ENCODE data around the gene NACAD.

Gene NACAD

DNA sequence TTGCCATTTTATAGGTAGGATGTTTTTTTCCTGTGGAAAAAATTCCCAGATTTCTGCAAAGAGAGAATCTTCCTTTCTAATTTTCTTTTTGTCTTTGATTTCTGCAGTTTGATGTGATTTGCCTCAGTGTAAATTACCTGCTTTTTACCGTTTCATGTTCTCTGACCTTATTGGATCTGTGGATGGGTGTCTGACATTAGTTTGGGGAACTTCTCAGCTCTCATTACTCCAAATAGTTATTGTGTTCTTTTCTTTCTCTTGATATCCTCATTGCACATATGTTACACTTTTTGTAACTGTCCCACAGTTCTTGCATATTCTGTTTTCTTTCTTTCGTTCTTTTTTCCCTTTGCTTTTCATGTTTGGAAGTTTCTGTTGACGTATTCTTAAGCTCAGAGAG lies 28.5 kb downstream of the NACAD start:
- Histone ChIP-seq H3K4me1 (ENCODE audit: control insufficient read depth, insufficient read depth, low read length) (no peaks in the 10 kb centered on the region), H3K27ac (ENCODE audit: extremely low read depth, low read depth, low read length) (no peak overlapping the region), H3K9me3 (ENCODE audit: control insufficient read depth, insufficient read depth, low read depth, low read length) (no peaks in the 10 kb centered on the region), H3K4me3 (ENCODE audit: low read depth, low read length) (no peak overlapping the region), H3K36me3 (ENCODE audit: control insufficient read depth in 2 of 2, insufficient read depth in 1 of 2, low read length in 2 of 2) (peaks cover 0 to 18% of the 10 kb centered on the region in 2 experiments; a peak in 1 of 3 replicates)
- ChIA-PET CTCF (interaction anchor here (0.6 kb wide), 2 partner anchors 29 to 573 kb away, joined by 3 read pairs; no protein-coding TSS in a partner anchor), POLR2A (no interaction called here)
- TF ChIP-seq, protein P1, sequence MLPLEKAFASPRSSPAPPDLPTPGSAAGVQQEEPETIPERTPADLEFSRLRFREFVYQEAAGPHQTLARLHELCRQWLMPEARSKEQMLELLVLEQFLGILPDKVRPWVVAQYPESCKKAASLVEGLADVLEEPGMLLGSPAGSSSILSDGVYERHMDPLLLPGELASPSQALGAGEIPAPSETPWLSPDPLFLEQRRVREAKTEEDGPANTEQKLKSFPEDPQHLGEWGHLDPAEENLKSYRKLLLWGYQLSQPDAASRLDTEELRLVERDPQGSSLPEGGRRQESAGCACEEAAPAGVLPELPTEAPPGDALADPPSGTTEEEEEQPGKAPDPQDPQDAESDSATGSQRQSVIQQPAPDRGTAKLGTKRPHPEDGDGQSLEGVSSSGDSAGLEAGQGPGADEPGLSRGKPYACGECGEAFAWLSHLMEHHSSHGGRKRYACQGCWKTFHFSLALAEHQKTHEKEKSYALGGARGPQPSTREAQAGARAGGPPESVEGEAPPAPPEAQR (tag by site-specific recombination; IDR thresholded peaks at IDR 0.05): no peak
- TF ChIP-seq ZNF558 (tag by site-specific recombination; IDR thresholded peaks at IDR 0.05) (peak; percentile 96), ZSCAN16 (tag by site-specific recombination; IDR thresholded peaks at IDR 0.05) (no peak), CTCF (tag by site-specific recombination; IDR thresholded peaks at IDR 0.05) (no peak), ZNF580 (tag by site-specific recombination; IDR thresholded peaks at IDR 0.05) (no peak), ZIC2 (tag by site-specific recombination; IDR thresholded peaks at IDR 0.05) (no peak)
- TF ChIP-seq, protein P2, sequence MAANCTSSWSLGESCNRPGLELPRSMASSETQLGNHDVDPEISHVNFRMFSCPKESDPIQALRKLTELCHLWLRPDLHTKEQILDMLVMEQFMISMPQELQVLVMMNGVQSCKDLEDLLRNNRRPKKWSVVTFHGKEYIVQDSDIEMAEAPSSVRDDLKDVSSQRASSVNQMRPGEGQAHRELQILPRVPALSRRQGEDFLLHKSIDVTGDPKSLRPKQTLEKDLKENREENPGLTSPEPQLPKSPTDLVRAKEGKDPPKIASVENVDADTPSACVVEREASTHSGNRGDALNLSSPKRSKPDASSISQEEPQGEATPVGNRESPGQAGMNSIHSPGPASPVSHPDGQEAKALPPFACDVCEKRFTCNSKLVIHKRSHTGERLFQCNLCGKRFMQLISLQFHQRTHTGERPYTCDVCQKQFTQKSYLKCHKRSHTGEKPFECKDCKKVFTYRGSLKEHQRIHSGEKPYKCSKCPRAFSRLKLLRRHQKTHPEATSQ (tag by site-specific recombination; IDR thresholded peaks at IDR 0.05): no peak

DNA sequence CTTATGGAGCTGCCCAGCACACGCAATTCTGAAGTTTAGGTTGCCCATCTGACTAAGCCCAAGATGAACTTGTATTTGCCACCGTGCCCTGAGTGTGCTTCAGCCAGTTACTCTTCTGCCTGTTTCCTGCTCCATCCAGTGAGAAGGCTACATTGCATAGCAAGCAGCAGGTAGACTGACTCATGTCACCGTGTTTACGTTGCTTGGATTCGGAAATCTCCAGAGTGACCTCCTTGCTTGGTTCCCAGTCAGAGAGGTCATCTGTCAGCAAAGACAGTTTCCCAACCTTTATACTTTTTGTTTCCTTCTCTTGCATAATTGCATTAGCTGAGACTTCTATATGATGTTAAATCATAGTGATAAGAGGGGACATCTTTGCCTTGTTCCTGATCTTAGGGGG lies 30.9 kb downstream of the NACAD start:
- TF ChIP-seq ZNF133 (tag by site-specific recombination; IDR thresholded peaks at IDR 0.05): 0 out of 2 replicates have a peak, but pooled peaks have one; percentile 33
- TF ChIP-seq ZFP69B (tag by site-specific recombination; IDR thresholded peaks at IDR 0.05): no peak
- Histone ChIP-seq H3K27ac (ENCODE audit: extremely low read depth, low read depth, low read length) (no peak overlapping the region), H3K4me1 (ENCODE audit: control insufficient read depth, insufficient read depth, low read length) (no peaks in the 10 kb centered on the region), H3K4me3 (ENCODE audit: low read depth, low read length) (no peak overlapping the region), H3K36me3 (ENCODE audit: control insufficient read depth in 2 of 2, insufficient read depth in 1 of 2, low read length in 2 of 2) (no peaks in the 10 kb centered on the region), H3K9me3 (ENCODE audit: control insufficient read depth, insufficient read depth, low read depth, low read length) (no peaks in the 10 kb centered on the region)
- ChIA-PET CTCF (interaction anchor here (1.0 kb wide), 1 partner anchor 12 kb away, joined by 3 read pairs; no protein-coding TSS in a partner anchor), POLR2A (no interaction called here)

DNA sequence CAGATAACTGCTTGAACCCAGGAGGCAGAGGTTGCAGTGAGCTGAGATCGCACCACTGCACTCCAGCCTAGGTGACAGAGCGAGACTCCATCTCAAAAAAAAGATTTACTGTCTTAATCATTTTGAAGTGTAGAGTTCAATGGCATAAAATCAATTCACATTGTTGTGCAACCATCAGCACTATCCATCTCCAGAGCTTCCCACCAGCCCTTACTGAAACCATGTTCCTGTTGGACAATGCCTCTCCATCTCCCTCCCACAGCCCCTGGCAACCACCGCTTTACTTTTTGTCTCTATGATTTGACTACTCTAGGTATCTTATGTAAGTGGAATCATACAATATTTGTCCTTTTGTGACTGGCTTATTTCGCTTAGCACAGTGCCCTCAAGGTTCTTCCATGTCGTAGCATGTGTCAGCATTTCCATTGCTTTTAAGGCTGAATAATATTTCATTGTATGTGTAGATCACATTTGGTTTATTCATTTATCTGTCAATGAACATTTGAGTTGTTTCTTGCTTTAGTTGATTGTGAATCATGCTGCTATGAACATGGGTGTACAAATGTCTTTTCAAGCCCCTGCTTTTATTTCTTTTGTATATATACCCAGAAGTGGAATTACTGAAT lies 33.1 kb downstream of the NACAD start:
- peaks cover 0 to 3% of the 10 kb centered on the region in 2 experiments; a peak in 1 of 3 replicates for H3K36me3 ChIP-seq (ENCODE audit: control insufficient read depth in 2 of 2, insufficient read depth in 1 of 2, low read length in 2 of 2)
- H3K27ac ChIP-seq (ENCODE audit: extremely low read depth, low read depth, low read length): no peak overlapping the region
- POLR2A ChIA-PET: no interaction called here
- CTCF ChIA-PET: no interaction called here
- TF ChIP-seq ZNF248 (tag by site-specific recombination; IDR thresholded peaks at IDR 0.05) (no peak), BCL11A (tag by site-specific recombination; IDR thresholded peaks at IDR 0.05; ENCODE audit: low read depth) (no peak)
- H3K9me3 ChIP-seq (ENCODE audit: control insufficient read depth, insufficient read depth, low read depth, low read length): no peaks in the 10 kb centered on the region
- H3K4me3 ChIP-seq (ENCODE audit: low read depth, low read length): no peak overlapping the region
- H3K4me1 ChIP-seq (ENCODE audit: control insufficient read depth, insufficient read depth, low read length): no peaks in the 10 kb centered on the region

DNA sequence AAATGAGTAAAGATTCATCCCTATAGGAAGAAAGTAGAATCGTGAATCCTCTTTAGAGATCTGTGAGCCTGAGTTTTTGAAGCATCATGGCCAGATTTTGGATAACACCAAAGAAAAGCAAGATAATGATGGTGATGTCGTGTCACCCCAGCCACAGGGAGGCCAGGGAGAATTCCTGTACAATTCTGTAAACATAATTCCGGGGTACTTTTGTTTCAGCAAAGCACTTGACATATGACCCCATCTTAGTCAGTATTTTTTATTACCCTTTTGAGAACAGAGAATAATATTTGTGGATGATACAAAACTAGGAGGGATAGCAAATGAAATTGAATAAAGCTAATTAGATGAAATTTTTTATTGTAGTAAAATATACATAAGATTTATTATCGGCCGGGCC lies 33.8 kb downstream of the NACAD start:
- ChIA-PET CTCF (interaction anchor here (0.7 kb wide), 1 partner anchor 485 kb away, joined by 3 read pairs; no protein-coding TSS in a partner anchor), POLR2A (no interaction called here)
- H3K4me1 ChIP-seq (ENCODE audit: control insufficient read depth, insufficient read depth, low read length): no peaks in the 10 kb centered on the region
- no peak overlapping the region for H3K27ac ChIP-seq (ENCODE audit: extremely low read depth, low read depth, low read length)
- H3K36me3 ChIP-seq (ENCODE audit: control insufficient read depth in 2 of 2, insufficient read depth in 1 of 2, low read length in 2 of 2): peaks cover 0 to 3% of the 10 kb centered on the region in 2 experiments; a peak in 1 of 3 replicates
- no peaks in the 10 kb centered on the region for H3K9me3 ChIP-seq (ENCODE audit: control insufficient read depth, insufficient read depth, low read depth, low read length)
- no peak overlapping the region for H3K4me3 ChIP-seq (ENCODE audit: low read depth, low read length)
- TF ChIP-seq ZNF639 (tag by site-specific recombination; IDR thresholded peaks at IDR 0.05) (no peak), ZNF624 (tag by site-specific recombination; IDR thresholded peaks at IDR 0.05) (no peak), ZNF585B (tag by site-specific recombination; IDR thresholded peaks at IDR 0.05) (no peak), PRDM6 (tag by site-specific recombination; IDR thresholded peaks at IDR 0.05) (peak; percentile 38; the same call in 1 of the 2 replicates)

All from HEK293 (cell line).